Smooth muscle cell (in vitro differentiated cells): ENCODE measurements around the gene PACSIN2. TPM values are rescaled to one million over a fixed set of nuclear protein-coding genes. Genes with fewer than 3 reads are reported as not detected.

ENCODE experiments used
- DNase-seq: peaks from one replicate; lab custom pipeline; 2025; ENCODE audit not compliant: unreplicated experiment; lab: John Stamatoyannopoulos, UW
- H2AFZ ChIP-seq: fragments of 200-600 bp; sonication (generic); 2 replicates; pipeline ENCODE4 v1.6.0; 2016; ENCODE audit warnings: antibody characterized with exemption, low read depth, mild to moderate bottlenecking
- H3F3A ChIP-seq: fragments of 200-600 bp; sonication (generic); 2 replicates; pipeline ENCODE4 v1.6.0; 2017; ENCODE audit warnings: antibody characterized with exemption, low read depth
- H3K27ac ChIP-seq: fragments of 200-600 bp; sonication (generic); 2 replicates; pipeline ENCODE4 v1.5.1; 2016; ENCODE audit warnings: low read depth, mild to moderate bottlenecking
- H3K27me3 ChIP-seq: fragments of 200-600 bp; sonication (generic); 2 replicates; pipeline ENCODE4 v1.6.1; 2016; ENCODE audit warnings: low read depth, mild to moderate bottlenecking
- H3K36me3 ChIP-seq: fragments of 200-600 bp; sonication (generic); 2 replicates; pipeline ENCODE4 v1.5.1; 2016; ENCODE audit warnings: low read depth
- H3K4me1 ChIP-seq: fragments of 200-600 bp; sonication (generic); 2 replicates; pipeline ENCODE4 v1.5.1; 2016; ENCODE audit warnings: low read depth
- H3K4me2 ChIP-seq: fragments of 200-600 bp; sonication (generic); 2 replicates; pipeline ENCODE4 v1.6.0; 2016; ENCODE audit warnings: mild to moderate bottlenecking
- H3K4me3 ChIP-seq: fragments of 200-600 bp; sonication (generic); 2 replicates; pipeline ENCODE4 v1.5.1; 2016; ENCODE audit warnings: mild to moderate bottlenecking
- H3K79me2 ChIP-seq: fragments of 200-600 bp; sonication (generic); 2 replicates; pipeline ENCODE4 v1.6.0; 2016; ENCODE audit warnings: low read depth, mild to moderate bottlenecking
- H3K9ac ChIP-seq: fragments of 200-600 bp; sonication (generic); 2 replicates; pipeline ENCODE4 v1.6.0; 2016; ENCODE audit warnings: low read depth
- H3K9me3 ChIP-seq: fragments of 200-600 bp; sonication (generic); replicated peaks from 2 replicates; pipeline ENCODE4 v1.5.1; 2016; ENCODE audit warnings: low read depth
- H4K20me1 ChIP-seq: fragments of 200-600 bp; sonication (generic); 2 replicates; pipeline ENCODE4 v1.6.0; 2016; ENCODE audit warnings: low read depth
- WGBS: methylation state at CpG from one replicate; pipeline ENCODE4 v1.1.7; 2016; ENCODE audit warnings: low lambda C conversion rate; 5-methylcytosine and 5-hydroxymethylcytosine counted together
- polyA plus RNA-seq: library from polyadenylated mRNA; unstranded; fragments of >200 nt; fragmentation: Nextera tagmentation; extraction: Ambion mirVana; gene quantifications from 2 replicates; pipeline ENCODE4 v1.2.1, GENCODE V29; 2016
- total RNA-seq: library from RNA; depleted of rRNA; stranded (reverse); fragments of >200 nt; gene quantifications from 2 replicates; pipeline ENCODE4 v1.2.3, GENCODE V29; 2014
- TF ChIP-seq, protein P1 (sequence below): fragments of 200-600 bp; sonication (generic); IDR thresholded peaks from 2 replicates; pipeline ENCODE4 v1.5.1; 2017; ENCODE audit warnings: borderline replicate concordance, mild to moderate bottlenecking, antibody characterized with exemption; ENCODE audit not compliant: insufficient read depth, poor library complexity, severe bottlenecking

The PACSIN2 gene
- total and polyA plus RNA-seq, 2 experiments from 2014 or later, result 34.7 to 41.1 TPM

DNA sequence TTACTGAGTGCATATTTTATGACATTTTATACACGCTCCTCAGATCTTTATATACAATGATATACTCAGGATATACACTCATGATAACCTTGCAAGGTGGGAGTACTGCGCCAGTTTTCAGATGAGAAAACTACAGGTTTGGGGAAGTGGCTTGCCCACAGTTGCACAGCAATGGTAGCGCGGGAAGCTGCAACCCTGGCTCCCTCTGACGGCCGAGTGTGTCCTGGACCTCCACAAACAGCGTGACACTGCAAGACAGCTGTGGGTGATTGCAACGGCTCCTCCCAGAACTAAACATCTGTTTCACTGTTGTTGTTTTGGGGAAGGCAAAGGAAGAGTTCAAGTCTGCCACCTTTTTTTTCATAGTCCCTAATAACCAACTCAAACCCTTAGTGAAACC, 47.0 kb downstream of the PACSIN2 start:
- TF ChIP-seq, protein P1, sequence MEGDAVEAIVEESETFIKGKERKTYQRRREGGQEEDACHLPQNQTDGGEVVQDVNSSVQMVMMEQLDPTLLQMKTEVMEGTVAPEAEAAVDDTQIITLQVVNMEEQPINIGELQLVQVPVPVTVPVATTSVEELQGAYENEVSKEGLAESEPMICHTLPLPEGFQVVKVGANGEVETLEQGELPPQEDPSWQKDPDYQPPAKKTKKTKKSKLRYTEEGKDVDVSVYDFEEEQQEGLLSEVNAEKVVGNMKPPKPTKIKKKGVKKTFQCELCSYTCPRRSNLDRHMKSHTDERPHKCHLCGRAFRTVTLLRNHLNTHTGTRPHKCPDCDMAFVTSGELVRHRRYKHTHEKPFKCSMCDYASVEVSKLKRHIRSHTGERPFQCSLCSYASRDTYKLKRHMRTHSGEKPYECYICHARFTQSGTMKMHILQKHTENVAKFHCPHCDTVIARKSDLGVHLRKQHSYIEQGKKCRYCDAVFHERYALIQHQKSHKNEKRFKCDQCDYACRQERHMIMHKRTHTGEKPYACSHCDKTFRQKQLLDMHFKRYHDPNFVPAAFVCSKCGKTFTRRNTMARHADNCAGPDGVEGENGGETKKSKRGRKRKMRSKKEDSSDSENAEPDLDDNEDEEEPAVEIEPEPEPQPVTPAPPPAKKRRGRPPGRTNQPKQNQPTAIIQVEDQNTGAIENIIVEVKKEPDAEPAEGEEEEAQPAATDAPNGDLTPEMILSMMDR, result no peak
- H3K4me2 ChIP-seq, result no peak overlapping the region

DNA sequence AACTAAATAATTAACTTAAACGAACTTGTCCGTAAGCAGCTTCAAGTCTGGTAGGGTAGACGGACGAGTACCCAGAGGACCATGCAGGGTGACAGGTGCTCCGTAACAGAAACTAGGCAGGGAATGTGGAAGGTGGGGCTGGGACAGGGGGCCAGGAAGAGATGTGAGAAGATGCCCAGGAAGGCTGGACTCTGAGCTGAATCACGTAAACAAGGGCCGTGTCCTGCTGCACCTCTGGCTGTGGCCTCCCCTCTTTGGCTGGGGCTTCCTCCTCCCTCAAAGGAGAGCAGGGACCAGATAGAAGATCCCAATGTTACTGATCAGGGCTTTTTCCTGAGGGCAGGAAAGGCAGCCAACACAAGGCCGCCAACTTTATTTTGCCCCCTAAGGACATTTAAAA, 47.9 kb downstream of the PACSIN2 start:
- Histone ChIP-seq H2AFZ (no peak overlapping the region), H3K27ac (no peak overlapping the region), H3K36me3 (no peaks in the 10 kb centered on the region), H3K79me2 (peaks cover 77% of the 10 kb centered on the region), H3K4me1 (peaks cover 9% of the 10 kb centered on the region), H3K27me3 (no peaks in the 10 kb centered on the region), H3K9me3 (no peaks in the 10 kb centered on the region), H3K4me2 (no peak overlapping the region), H4K20me1 (peaks cover 69% of the 10 kb centered on the region), H3K9ac (no peak overlapping the region), H3K4me3 (no peak overlapping the region), H3F3A (peaks cover 3% of the 10 kb centered on the region)
- no peak for DNase-seq
- TF ChIP-seq, protein P1, result no peak
- 96% methylated on average over 8 of the region's 8 CpGs for WGBS

More for the DNA sequence above, 47.0 kb downstream of the PACSIN2 start:
- no peak overlapping the region for H3K9ac ChIP-seq
- no peak overlapping the region for H3K27ac ChIP-seq
- 93% methylated on average over 8 of the region's 8 CpGs for WGBS
- peaks cover 80% of the 10 kb centered on the region for H3K79me2 ChIP-seq
- H2AFZ ChIP-seq, result no peak overlapping the region
- DNase-seq, result no peak
- H3F3A ChIP-seq, result peaks cover 3% of the 10 kb centered on the region
- no peak overlapping the region for H3K4me3 ChIP-seq
- no peaks in the 10 kb centered on the region for H3K36me3 ChIP-seq
- no peaks in the 10 kb centered on the region for H3K9me3 ChIP-seq
- peaks cover 73% of the 10 kb centered on the region for H4K20me1 ChIP-seq
- H3K27me3 ChIP-seq, result no peaks in the 10 kb centered on the region
- H3K4me1 ChIP-seq, result peaks cover 9% of the 10 kb centered on the region

DNA sequence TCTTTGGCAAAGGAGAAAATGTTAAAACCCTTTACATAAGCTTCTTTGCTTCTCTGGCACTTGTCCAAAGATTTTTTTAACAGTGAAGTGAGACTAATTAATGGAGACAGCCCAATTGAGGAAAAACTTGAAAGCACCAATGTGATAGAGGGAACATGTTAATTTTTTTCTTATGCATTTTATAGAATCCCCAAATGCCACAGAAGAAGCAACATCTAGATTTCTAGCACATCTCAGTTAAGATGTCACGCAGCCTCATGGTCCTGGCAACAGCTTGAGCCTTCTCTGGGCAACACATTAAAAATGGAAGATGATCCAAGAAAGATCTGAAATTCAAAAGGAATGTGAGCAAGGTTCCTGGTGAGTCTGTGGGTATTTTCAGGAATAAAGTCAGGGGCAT, 48.5 kb downstream of the PACSIN2 start:
- Histone ChIP-seq H3K36me3 (no peaks in the 10 kb centered on the region), H4K20me1 (peaks cover 72% of the 10 kb centered on the region), H3K9me3 (no peaks in the 10 kb centered on the region), H3F3A (peaks cover 3% of the 10 kb centered on the region), H3K9ac (no peak overlapping the region), H2AFZ (no peak overlapping the region), H3K4me1 (peaks cover 9% of the 10 kb centered on the region), H3K27me3 (no peaks in the 10 kb centered on the region), H3K79me2 (peaks cover 82% of the 10 kb centered on the region), H3K4me2 (no peak overlapping the region), H3K27ac (no peak overlapping the region), H3K4me3 (no peak overlapping the region)
- TF ChIP-seq, protein P1, result no peak
- 93% methylated on average over 1 of the region's 1 CpG for WGBS
- DNase-seq, result no peak

DNA sequence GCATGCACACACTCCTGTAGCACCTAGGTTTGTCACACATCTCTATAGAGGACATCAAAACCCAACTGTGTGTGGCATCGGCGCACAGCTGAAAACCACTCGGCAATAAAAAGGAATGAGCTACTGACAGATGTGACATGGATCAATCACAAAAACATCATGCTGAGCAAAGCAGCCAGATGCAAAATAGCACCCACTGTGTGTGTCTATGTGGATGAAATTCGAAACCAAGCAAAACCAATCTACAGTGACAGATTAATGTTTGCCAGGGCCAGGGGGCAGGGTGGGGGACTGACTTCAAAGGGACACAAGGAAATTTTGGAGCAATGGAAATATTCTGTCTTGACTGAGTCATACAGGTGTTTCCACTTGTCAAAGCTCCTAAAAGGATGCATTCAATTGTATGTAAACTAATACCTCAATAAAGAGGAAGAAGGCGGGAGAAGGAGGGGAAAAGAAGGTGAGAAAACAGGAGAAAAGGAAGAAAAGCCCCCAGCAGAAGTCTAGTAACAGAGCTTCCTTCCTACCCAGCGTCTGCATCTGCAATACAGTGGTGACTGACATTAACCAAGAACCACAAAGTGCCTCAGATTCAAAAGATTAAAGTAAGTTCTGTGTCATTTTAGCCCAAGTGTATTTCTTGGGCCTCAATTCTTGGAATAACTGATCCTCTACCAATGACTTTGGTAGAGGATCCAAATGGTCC, 49.8 kb downstream of the PACSIN2 start:
- Histone ChIP-seq H3K4me3 (no peak overlapping the region), H3K36me3 (no peaks in the 10 kb centered on the region), H3K27me3 (no peaks in the 10 kb centered on the region), H3K79me2 (peaks cover 76% of the 10 kb centered on the region), H3K9ac (no peak overlapping the region), H3K27ac (peak overlapping the region; percentile 13), H4K20me1 (peaks cover 70% of the 10 kb centered on the region), H3K9me3 (no peaks in the 10 kb centered on the region), H3K4me2 (no peak overlapping the region), H3F3A (peaks cover 3% of the 10 kb centered on the region), H3K4me1 (peaks cover 17% of the 10 kb centered on the region), H2AFZ (no peak overlapping the region)
- no peak for DNase-seq
- TF ChIP-seq, protein P1, result no peak
- WGBS, result 38% methylated on average over 6 of the region's 6 CpGs
